ENCODE measurements around the gene TMEM132D. TPM values are rescaled to one million over a fixed set of nuclear protein-coding genes. Genes with fewer than 3 reads are reported as not detected.
A peak's percentile ranks its signal among the peaks of the same experiment; 100 is the strongest.

The TMEM132D gene
- total RNA-seq, 1 donor from 2014 or later: 15.2 TPM

- Mint-ChIP-seq H3K9me3 (ENCODE audit: unreplicated experiment) (peaks cover 8% of the 10 kb centered on the region), H3K27me3 (ENCODE audit: unreplicated experiment) (no peaks in the 10 kb centered on the region), H3K4me1 (ENCODE audit: unreplicated experiment) (peaks cover 37% of the 10 kb centered on the region), H3K27ac (ENCODE audit: unreplicated experiment) (peak overlapping the region; percentile 16), H3K4me3 (ENCODE audit: unreplicated experiment) (no peak overlapping the region), H3K36me3 (ENCODE audit: unreplicated experiment) (no peaks in the 10 kb centered on the region)
- DNase-seq (ENCODE audit: extremely low spot score, unreplicated experiment): no peak
- TF ChIP-seq CTCF (IDR thresholded peaks at IDR 0.05): no peak
Observed at GRCh38 chr12:129606239-129606638, 297.6 kb downstream of the TMEM132D start.

GRCh38 chr12:129605666-129606065, 298.2 kb downstream of the TMEM132D start:
- no peaks in the 10 kb centered on the region for H3K27me3 Mint-ChIP-seq (ENCODE audit: unreplicated experiment)
- H3K27ac Mint-ChIP-seq (ENCODE audit: unreplicated experiment): peak overlapping the region; percentile 16
- DNase-seq (ENCODE audit: extremely low spot score, unreplicated experiment): no peak

GRCh38 chr12:129604506-129604905, 299.3 kb downstream of the TMEM132D start:
- no peak overlapping the region for H3K4me3 Mint-ChIP-seq (ENCODE audit: unreplicated experiment)
- peaks cover 37% of the 10 kb centered on the region for H3K4me1 Mint-ChIP-seq (ENCODE audit: unreplicated experiment)
- no peaks in the 10 kb centered on the region for H3K36me3 Mint-ChIP-seq (ENCODE audit: unreplicated experiment)
- peaks cover 20% of the 10 kb centered on the region for H3K9me3 Mint-ChIP-seq (ENCODE audit: unreplicated experiment)
- no peak overlapping the region for H3K27ac Mint-ChIP-seq (ENCODE audit: unreplicated experiment)
- H3K27me3 Mint-ChIP-seq (ENCODE audit: unreplicated experiment): no peaks in the 10 kb centered on the region
- no peak for DNase-seq (ENCODE audit: extremely low spot score, unreplicated experiment)
- TF ChIP-seq CTCF (IDR thresholded peaks at IDR 0.05): no peak

More at GRCh38 chr12:129605666-129606065, 298.2 kb downstream of the TMEM132D start:
- peaks cover 10% of the 10 kb centered on the region for H3K9me3 Mint-ChIP-seq (ENCODE audit: unreplicated experiment)
- H3K4me3 Mint-ChIP-seq (ENCODE audit: unreplicated experiment): no peak overlapping the region
- peaks cover 37% of the 10 kb centered on the region for H3K4me1 Mint-ChIP-seq (ENCODE audit: unreplicated experiment)
- no peaks in the 10 kb centered on the region for H3K36me3 Mint-ChIP-seq (ENCODE audit: unreplicated experiment)
- TF ChIP-seq CTCF (IDR thresholded peaks at IDR 0.05): no peak

- Mint-ChIP-seq H3K36me3 (ENCODE audit: unreplicated experiment) (no peaks in the 10 kb centered on the region), H3K27me3 (ENCODE audit: unreplicated experiment) (no peaks in the 10 kb centered on the region), H3K27ac (ENCODE audit: unreplicated experiment) (no peak overlapping the region), H3K4me1 (ENCODE audit: unreplicated experiment) (peaks cover 26% of the 10 kb centered on the region), H3K4me3 (ENCODE audit: unreplicated experiment) (no peak overlapping the region), H3K9me3 (ENCODE audit: unreplicated experiment) (peaks cover 26% of the 10 kb centered on the region)
- TF ChIP-seq CTCF (IDR thresholded peaks at IDR 0.05): no peak
- no peak for DNase-seq (ENCODE audit: extremely low spot score, unreplicated experiment)
Observed at GRCh38 chr12:129599406-129599805, 304.4 kb downstream of the TMEM132D start.

- no peak for DNase-seq (ENCODE audit: extremely low spot score, unreplicated experiment)
- H3K36me3 Mint-ChIP-seq (ENCODE audit: unreplicated experiment): no peaks in the 10 kb centered on the region
- peaks cover 22% of the 10 kb centered on the region for H3K9me3 Mint-ChIP-seq (ENCODE audit: unreplicated experiment)
- no peaks in the 10 kb centered on the region for H3K27me3 Mint-ChIP-seq (ENCODE audit: unreplicated experiment)
- H3K27ac Mint-ChIP-seq (ENCODE audit: unreplicated experiment): no peak overlapping the region
- no peak for TF ChIP-seq CTCF (IDR thresholded peaks at IDR 0.05)
- H3K4me3 Mint-ChIP-seq (ENCODE audit: unreplicated experiment): no peak overlapping the region
- H3K4me1 Mint-ChIP-seq (ENCODE audit: unreplicated experiment): peaks cover 25% of the 10 kb centered on the region
Observed at GRCh38 chr12:129594098-129594497, 309.7 kb downstream of the TMEM132D start.
